ENCODE data around the gene UTS2.

DNA sequence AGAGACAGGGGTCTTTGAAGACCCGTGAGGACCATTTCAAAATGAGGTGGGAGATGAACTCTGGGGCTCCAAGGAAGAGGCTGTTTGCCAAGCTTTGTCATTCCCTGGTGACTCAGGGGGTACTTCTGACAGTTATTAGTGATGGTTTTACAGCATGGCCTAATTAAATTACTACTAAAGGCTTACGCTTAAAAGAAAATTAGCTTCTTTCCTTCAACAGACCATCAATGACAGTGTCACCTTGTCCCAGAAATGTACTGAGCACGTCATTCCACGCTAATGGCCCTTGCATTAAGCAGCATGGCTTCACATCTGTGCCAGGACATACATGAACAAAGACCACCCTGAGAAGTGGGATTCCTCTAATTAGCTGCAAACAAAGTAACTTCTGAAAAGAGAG lies 5.1 kb upstream of the UTS2 start:
- TF ChIP-seq, protein P1, sequence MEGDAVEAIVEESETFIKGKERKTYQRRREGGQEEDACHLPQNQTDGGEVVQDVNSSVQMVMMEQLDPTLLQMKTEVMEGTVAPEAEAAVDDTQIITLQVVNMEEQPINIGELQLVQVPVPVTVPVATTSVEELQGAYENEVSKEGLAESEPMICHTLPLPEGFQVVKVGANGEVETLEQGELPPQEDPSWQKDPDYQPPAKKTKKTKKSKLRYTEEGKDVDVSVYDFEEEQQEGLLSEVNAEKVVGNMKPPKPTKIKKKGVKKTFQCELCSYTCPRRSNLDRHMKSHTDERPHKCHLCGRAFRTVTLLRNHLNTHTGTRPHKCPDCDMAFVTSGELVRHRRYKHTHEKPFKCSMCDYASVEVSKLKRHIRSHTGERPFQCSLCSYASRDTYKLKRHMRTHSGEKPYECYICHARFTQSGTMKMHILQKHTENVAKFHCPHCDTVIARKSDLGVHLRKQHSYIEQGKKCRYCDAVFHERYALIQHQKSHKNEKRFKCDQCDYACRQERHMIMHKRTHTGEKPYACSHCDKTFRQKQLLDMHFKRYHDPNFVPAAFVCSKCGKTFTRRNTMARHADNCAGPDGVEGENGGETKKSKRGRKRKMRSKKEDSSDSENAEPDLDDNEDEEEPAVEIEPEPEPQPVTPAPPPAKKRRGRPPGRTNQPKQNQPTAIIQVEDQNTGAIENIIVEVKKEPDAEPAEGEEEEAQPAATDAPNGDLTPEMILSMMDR (IDR thresholded peaks at IDR 0.05; ENCODE audit: low read length) = no peak
- no peak for TF ChIP-seq EZH2 (IDR thresholded peaks at IDR 0.05; ENCODE audit: borderline replicate concordance, low read length)

All from OCI-LY1 (cell line).